GM12801 (cell line): ENCODE results near the gene C19orf33.

Experiments
- CTCF ChIP-seq: IDR thresholded peaks from one replicate; pipeline ENCODE4 v1.5.1; 2011; ENCODE audit warnings: control low read depth; ENCODE audit not compliant: insufficient read length; ENCODE audit errors: extremely low read depth

The C19orf33 gene

DNA sequence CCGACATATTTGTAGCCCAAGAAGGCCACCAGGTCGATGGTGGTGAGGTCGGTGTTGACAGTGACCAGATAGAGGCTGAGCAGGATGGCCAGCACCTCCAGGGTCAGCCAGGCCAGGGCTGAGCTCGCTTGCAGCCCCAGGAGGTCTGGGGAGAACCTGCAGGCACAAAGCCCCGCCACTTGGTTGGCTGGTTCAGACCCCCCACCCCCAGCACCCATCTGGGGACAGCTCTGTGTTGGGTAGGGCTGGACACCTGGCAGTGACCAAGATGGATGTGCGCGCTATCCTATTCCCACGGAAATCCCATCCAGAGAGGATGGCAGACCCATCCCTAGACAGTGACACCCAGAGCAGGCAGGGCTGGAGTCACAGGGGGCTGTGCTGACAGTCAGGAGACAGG lies 3.5 kb downstream of the C19orf33 start:
- no peak for TF ChIP-seq CTCF

GRCh38 chr19:38308006-38308766 lies 4.1 kb downstream of the C19orf33 start:
- no peak for TF ChIP-seq CTCF

DNA sequence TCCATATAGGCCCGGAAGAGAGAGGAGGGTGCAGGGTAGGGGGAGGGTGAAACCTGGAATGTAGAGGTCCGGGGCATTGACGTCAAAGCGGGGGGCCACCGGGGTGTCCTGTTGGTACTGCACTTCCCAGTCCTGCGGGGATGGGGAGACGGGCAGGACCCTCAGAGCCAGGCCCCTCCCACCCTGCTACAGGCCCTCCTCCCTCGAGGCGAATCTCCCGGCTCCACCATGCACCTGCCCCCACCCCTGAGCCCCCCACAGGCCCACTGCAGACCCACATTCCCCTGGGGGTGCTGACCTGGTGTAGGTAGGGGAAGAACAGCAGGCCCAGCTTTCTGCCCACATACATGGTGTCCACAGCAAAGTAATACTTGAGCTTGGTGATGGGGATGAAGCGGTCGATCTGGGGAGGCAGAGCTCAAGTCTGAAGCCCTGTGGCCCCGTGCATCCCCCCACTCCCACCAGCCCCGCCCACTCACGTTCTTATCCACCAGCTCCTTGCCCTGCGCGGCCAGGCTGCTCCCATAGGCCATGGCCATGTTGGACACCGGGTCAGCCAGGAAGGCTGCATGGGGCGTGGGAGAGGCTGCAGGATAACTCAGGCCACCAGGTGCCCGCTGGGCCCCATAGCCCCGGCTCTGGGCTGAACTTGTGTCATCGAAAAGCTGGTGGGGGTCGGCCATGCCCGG lies 5.0 kb downstream of the C19orf33 start:
- TF ChIP-seq CTCF, result no peak

GRCh38 chr19:38309615-38310278 lies 5.7 kb downstream of the C19orf33 start:
- no peak for TF ChIP-seq CTCF

GRCh38 chr19:38310279-38310670 lies 6.2 kb downstream of the C19orf33 start:
- TF ChIP-seq CTCF, result no peak

DNA sequence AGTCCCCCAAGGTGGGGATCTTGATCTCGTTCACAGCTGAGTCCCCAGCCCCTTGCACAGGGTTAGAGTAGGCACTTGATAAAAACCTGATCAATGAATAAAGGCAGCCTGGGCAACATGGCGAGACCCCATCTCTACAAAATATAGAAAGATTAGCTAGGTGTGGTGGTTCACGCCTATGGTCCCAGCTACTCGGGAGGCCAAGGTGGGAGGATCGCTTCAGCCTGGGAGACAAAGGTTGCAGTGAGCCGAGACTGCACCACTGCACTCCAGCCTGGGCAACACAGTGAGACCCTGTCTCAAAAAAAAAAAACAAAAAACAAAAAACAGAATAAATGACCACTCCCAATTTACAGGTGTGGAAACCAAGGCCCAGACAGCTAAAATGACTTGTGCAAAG lies 6.9 kb downstream of the C19orf33 start:
- TF ChIP-seq CTCF, result no peak

- TF ChIP-seq CTCF, result no peak
Measured at GRCh38 chr19:38315657-38316476, 11.8 kb downstream of the C19orf33 start, which contains the start of gene YIF1B. Gene YIF1B, minus strand, starts transcription at chr19:38315947. Its CDS starts 30 bp downstream, at chr19:38315917.
